ENCODE measurements around the gene ABT1.

ABT1 gene

DNA sequence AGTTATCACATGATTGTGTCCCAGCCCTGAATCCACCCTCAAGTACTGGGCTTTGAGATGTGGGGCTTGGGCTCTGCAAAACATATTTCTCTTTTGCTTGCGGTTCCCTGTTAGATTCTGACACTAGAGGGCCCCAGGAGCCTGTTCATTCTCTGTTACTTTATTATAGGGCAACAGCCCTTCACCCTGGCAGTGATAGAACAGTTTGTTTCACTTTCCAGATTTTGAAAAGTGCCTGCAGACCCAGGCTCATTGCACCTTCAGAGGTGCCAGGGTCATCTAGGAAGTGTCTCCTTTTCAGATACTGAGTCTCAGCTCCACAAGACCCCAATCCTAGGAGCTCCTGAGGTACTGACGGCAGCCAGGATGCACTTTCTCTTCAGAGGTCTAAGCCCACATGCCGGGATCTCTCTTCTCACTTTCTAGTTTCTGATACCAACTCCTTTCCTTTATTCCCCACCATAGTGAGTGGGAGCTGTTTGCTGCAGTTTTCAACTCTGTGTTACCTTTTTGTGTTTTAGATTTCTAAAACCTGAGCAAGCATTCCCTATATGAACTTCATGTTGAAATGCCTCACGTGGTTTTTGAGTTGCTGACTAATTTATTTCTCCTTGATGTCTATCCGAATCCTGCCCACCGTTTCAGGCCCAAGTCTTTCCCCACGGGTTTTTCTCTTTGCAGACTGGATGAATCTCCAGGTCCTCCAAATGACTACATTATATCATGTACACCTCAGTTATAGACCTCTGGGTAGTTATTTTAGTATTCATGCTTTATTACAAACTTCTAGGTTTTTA, 10.9 kb downstream of the ABT1 start:
- DNase-seq, result peak; percentile 46 to 62

DNA sequence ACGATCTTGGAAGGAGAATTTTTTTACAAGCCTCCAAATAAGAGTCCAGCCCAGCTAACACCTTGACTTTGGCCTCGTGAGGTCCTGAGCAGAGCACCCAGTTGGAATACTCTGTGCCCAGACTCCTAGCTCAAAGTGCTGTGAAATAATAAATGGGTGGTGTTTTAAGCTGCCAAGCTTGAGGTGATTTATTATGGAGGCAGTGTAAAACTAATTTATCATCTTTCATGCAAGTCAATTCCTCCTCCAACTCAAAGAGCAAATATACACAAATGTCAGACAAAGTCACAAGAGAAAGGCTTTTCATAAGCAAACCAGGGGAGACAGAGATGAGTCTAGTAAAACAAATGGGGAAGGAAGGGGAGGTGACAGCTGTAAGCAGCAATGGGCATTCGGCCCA, 12.7 kb downstream of the ABT1 start:
- no peak for DNase-seq

DNA sequence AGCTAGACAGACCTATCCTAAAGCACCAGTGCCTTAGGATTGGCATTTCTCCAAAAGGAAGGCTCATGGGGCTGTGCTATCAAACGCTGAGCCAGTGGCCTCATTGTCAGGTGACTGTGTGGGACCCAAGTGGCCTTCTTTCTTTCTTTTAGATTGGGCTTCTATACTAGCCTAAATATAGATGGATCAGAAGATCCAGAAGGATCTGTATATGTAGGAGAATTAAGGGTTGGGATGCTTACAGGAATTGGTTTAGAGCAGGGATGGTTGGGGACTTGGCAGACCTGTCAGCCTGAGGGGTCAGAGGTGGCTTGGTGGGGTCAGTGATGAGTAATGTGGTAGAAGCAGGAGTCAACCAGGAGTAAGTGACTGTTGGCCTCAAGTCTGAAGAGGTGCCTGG, 14.8 kb downstream of the ABT1 start:
- no peak for DNase-seq

DNA sequence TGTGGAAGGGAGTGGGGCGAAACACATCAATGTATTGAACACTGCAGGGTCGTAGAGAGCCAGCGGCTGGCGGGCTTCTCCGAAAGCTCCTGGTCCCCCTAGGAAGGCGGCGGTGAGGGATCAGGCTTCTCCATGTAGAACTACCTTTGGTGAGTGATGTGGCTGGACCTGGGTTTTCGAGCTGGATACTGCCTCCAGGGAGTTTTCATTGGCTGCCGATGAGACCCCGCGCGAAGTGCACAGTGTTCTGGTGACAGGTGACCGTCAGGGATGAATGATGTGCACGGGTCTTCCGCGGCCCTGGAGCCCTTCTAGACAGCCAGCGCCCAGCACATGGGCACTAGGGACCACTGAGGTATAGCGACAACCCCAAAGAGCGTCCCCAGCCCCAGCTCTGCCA, 16.4 kb downstream of the ABT1 start:
- no peak for DNase-seq

DNA sequence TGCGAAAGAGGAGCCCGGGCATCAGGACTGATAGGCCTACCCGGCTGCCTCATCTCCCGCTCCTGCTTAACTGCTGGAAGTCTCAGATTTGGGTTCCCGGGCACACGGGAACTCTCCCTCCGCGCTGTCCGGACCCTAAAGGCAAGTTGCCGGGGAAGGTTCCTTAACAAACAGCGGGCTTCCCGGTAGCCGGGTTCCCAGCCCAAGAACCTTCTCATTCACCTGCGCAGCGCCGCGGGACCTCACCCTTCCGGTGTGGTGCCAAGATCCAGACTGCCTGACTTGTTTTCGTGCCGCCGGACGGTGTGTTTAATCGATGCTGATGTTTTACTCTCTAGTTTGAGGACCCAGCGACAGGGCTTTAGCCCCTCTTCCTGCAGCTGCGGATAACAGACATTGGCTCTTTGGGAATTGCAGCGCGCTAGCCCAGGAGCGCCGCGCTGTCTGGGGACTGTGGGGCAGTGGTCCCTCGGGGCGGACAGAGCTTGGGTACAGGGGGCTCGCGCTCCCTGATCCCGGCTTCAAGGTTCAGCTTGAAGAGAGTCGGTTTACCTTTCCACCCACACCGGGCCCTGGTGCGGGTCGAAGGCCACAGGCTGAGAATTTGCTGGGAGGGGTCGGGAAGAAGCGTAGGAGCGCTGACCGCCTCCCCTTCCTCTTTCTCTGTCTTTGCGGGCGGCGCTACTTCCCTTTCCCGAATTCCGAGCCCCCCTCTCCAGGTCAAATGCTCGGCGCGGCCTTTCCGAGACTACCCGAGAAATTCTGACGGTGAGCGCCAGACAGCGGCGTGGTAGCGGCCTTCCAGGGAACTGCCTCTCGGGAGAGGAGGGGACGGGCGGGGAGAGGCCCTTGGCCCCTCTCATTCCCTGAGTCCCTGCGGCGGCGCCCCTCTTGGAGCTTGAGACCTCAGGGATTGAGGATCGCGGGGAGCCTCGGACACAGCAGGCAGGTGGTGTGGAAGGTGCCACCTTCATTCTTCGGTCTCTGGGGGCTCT, 17.2 kb downstream of the ABT1 start:
- peak in 1 of 2 donors; percentile 41 for DNase-seq

DNA sequence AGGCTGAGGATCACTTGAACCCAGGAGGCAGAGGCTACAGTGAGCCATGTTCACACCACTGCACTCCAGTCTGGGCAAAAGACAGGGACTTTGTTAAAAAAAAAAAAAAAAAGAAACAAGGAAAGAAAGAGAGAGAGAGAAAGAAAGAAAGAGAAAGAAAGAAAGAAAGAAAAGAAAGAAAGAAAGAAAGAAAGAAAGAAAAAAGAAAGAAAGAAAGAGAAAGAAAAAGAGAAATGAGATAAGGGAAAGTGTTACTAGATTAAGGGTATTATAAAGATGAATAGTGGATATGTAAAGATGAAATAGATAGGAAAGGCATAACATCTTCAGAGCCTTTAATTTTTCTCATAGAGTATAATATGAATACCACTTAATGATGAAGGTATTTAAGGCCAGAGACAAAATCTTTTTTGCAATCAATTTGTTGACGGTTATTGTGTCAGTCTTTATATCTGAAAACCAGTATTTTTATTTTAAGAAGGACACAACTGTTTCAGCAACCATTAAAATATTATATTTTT, 26.6 kb downstream of the ABT1 start:
- no peak for DNase-seq

DNA sequence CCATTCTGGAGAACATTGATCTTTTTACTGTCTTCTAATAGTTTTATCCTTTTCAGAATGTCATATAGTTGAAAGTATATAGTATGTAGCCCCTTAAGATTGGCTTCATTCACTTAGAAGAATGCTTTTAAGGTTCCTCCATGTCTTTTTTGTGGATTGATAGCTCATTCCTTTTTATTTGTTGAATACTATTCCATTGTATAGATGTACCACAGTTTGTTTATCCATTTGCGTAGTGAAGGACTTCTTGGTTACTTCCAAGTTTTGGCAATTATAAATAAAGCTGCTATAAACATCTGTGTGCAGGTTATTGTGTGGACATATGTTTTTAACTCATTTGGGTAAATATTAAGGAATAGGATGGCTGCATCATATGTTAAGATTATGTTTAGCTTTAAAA, 27.8 kb downstream of the ABT1 start:
- DNase-seq, result no peak

DNA sequence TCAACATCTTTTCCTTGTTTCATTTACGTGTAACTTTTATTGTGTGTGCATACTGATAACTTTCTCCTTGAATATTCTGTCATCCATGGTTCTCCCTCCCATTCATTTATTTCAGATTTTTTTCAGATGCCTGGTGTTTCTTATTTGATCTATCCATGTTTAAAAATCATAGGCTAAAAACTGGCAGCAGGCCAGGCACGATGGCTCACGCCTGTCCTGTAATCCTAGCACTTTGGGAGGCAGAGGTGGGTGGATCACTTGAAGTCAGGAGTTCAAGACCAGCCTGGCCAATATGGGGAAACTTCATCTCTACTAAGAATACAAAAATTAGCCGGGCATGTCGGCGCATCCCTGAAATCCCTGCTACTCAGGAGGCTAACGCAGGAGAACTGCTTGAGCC, 31.1 kb downstream of the ABT1 start:
- DNase-seq, result no peak

DNA sequence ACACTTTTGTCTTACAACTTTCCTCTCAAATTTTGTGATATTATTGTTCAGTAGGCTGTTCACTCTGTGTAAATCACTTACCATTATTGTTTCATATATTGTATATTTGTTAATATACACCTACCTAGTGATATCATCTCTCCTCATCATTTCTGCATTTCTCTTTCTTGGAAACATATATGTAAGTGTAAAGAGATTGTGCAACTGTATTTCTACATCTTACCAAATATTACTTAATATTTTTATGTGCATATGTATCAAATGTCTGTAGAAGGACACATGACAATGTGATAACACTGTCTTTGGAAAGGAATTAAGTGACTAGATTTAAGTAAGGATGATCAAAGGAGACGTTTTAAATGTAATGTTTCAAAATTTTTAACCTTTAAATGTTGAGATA, 32.6 kb downstream of the ABT1 start:
- DNase-seq, result no peak

DNA sequence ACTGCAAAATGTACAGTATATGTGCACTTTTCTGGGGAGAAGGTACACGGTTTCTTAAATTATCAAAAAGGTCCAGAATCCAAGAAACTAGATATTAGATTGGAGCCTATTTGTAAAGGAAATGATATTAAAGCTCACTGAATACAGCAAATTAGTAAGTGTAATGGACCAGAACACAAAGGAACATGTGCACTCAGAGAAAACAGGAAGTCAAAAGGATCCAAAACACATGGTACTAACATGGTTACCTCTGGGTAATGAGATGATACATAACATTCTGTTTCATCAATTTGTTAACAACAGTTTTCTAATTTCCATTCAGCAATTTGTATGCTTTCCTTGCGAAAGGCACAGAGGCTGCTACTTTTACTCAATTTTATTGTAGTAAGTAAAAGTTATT, 44.1 kb downstream of the ABT1 start:
- no peak for DNase-seq

DNA sequence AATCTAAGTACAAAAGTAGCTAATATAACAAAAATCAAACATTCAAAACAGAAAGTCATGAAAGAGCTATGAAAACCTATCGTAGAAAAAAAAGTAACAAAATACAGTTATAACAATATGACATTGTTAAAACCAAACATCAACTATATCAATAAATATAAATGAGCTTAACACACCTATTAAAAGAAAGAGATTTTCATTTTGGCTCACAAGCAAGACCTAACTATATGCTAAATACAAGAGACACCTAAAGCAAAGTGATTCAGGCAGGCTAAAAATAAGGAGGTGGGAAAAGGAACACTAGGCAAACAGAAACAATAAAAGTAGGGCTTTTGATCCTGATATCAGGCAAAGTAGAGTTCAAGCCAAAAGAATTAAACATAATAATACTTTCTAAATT, 49.3 kb downstream of the ABT1 start:
- no peak for DNase-seq
